Activated naive CD4-positive, alpha-beta T cell treated with anti-CD3 and anti-CD28 coated beads, Interleukin-2, amount 10 ng/mL, durations not matched to agents 7 days and 5 days (primary cell): ENCODE measurements around the gene NUDT1.
"Not testable (repeated sequence)": the region's sequence is repeated elsewhere in the genome, so short reads cannot be mapped to it uniquely, and the experiment has no call there.

Source experiments
- CTCF ChIA-PET: fragments of 350-600 bp; sonication (Branson Sonifier 250); formaldehyde crosslinking; loops from one replicate; lab custom pipeline; 2021; ENCODE audit warnings: antibody characterized with exemption; lab: Charles Lee
- DNase-seq: peaks from one replicate; pipeline ENCODE4 v3.0.0-alpha.2; 2020
- H3K27ac Mint-ChIP-seq: one replicate; pipeline ENCODE4 v1.8.0; 2021; ENCODE audit warnings: mild to moderate bottlenecking, moderate library complexity, mixed read lengths
- H3K27me3 Mint-ChIP-seq: one replicate; pipeline ENCODE4 v1.8.0; 2021; ENCODE audit warnings: mild to moderate bottlenecking, mixed read lengths
- H3K36me3 Mint-ChIP-seq: one replicate; pipeline ENCODE4 v1.8.0; 2021; ENCODE audit warnings: mixed read lengths
- H3K4me1 Mint-ChIP-seq: one replicate; pipeline ENCODE4 v1.8.0; 2021; ENCODE audit warnings: mixed read lengths
- H3K4me3 Mint-ChIP-seq: one replicate; pipeline ENCODE4 v1.8.0; 2021; ENCODE audit warnings: mild to moderate bottlenecking, moderate library complexity, mixed read lengths
- H3K9me3 Mint-ChIP-seq: one replicate; pipeline ENCODE4 v1.8.0; 2021; ENCODE audit warnings: mixed read lengths

Gene NUDT1

DNA sequence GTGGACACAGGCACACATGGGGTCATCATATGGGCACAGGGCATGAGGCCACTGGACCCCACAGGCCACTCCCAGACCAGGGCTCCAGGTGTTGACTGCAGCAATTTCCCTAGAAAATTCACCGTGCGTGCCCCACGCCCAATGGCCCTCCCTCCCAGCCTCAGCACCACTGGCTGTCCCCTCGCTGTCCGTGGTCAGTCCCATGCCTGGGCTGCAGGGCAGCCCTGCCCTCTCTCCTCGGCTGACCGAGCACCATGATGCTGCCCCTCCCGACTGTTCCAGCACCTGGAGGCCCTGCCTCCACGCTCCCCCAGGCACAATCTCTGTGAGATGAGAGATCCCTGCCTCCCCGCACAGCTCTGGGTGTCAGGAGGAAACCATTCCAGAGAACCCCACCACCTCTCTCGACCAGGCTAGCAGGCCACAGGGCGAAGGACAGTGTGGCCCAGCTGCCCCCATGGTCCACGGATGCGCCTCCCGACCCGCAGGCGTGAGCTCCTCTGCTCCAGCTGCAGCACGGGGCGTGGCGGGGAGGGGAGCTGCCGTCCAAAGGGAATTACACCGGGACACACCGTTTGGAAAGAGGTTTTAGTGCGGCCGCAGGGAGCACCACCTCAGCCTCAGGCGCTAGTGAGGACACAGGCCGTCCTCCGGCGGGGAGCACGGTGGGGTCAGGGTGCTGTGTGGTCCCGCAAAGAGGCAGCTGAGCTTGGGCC lies 12.6 kb downstream of the NUDT1 start:
- DNase-seq = no peak
- no peaks in the 10 kb centered on the region for H3K9me3 Mint-ChIP-seq
- peaks cover 14% of the 10 kb centered on the region for H3K36me3 Mint-ChIP-seq
- CTCF ChIA-PET = no interaction called here
- H3K27me3 Mint-ChIP-seq = no peaks in the 10 kb centered on the region
- no peak overlapping the region for H3K27ac Mint-ChIP-seq
- H3K4me3 Mint-ChIP-seq = no peak overlapping the region
- peaks cover 13% of the 10 kb centered on the region for H3K4me1 Mint-ChIP-seq

DNA sequence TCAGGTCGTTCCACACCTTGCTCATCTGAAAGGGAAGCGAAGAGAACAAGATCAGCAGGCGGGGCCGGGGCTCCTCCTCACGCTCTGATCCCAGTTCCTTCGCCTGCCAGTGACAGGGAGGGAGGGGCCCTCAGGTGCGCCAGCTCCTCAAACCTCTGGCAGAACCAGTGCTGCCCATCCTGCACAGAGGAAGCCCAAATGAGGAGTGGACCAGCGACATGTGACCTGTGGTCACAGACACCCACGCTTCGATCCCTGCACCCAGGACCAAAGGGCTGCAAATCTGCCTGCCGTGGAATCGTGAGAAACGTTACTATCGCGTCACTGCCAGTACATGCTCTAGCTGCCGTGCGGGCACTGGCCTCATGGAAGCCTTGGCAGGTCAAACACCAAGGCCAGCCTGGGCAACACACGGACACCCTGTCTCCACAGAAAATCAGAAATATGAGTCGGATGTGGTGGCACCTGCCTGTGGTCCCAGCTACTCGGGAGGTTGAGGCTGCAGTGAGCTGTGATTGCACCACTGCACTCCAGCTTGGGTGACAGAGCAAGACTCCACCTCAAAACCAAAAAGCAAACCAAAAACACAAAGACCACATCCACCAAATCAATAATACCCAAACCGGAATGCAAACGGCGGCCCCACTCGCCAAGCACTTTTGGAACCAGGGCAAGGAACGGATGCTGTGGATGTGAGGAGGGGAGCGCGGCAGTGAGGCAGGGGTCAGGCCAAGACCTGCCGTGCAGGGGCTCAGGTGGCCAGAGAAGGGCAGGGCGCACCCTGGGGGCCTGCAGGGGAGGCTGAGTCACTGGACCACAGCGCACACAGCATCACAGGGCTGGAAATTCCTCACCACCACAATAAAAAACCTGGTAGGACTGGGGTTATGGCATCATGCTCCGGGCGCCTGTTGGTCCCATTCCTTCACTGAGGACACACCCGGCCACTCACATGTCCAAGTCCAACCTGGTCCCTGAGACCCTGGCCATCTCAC lies 13.4 kb downstream of the NUDT1 start:
- no peak overlapping the region for H3K27ac Mint-ChIP-seq
- no peak overlapping the region for H3K4me3 Mint-ChIP-seq
- H3K9me3 Mint-ChIP-seq = no peaks in the 10 kb centered on the region
- DNase-seq = no peak
- H3K4me1 Mint-ChIP-seq = peaks cover 8% of the 10 kb centered on the region
- H3K36me3 Mint-ChIP-seq = peaks cover 10% of the 10 kb centered on the region
- CTCF ChIA-PET = no interaction called here
- no peaks in the 10 kb centered on the region for H3K27me3 Mint-ChIP-seq

DNA sequence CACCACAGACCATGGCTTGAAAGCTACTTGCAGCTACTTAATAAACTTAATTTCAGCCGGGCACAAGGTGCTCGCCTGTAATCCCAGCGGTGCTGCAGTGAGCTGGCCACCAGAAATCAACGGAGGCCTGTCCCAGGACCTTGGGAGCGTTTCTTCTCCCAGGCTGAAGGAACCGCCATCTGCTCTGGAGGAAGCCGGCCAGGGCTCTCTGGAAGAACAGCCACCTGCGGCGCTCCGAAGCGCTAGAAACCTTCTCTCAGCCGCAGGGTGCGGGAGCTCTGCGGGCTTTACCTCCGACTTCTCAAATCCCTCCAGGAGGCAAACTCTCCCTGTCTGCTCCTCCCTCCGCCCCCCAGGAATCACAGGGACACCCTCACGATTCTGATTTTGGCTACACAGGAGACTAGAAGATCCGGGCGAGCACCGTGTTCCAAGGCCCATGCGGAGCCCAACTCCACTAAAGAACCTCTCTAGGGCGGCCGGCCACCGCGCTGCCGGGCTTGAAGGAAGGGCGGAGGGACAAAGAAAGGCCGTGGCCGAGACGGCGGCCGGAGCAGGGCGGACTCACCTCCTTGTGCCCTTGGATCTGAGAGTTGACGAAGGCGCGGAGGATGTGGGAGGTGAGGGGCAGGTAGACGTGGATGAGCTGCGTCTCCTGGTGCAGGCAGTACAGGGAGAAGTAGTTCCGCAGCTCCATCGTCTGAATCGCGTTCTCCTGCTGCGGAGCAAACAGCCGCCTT lies 14.4 kb downstream of the NUDT1 start:
- DNase-seq = no peak
- Mint-ChIP-seq H3K9me3 (no peaks in the 10 kb centered on the region), H3K27ac (no peak overlapping the region), H3K27me3 (no peaks in the 10 kb centered on the region), H3K4me3 (no peak overlapping the region), H3K4me1 (peaks cover 6% of the 10 kb centered on the region), H3K36me3 (peaks cover 4% of the 10 kb centered on the region)
- CTCF ChIA-PET = no interaction called here

DNA sequence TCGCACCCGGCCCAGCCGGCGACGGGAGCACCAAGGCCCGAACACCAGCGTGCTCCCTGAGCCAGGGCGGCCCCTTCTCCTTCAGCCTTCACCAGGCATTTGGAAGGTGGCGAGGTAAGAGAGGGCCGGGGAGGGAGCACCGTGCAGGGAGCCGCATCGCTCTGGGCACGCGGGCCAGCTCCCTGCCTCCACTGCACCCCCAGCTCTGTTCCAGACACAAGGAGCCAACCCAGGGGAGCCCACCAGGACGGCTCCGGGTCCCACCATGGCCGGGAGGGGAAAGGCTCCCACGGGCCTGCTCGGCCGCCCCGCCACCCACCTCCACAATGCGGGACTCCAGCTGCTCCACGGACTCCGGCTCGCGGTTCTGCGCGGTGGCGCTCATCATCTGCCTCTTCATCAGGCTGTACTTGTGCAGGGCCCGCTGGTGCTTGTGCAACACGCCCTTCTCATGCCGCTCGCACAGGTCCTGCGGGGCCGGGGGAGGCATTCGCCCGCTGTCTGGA lies 15.1 kb downstream of the NUDT1 start:
- Mint-ChIP-seq H3K36me3 (peaks cover 3% of the 10 kb centered on the region), H3K27me3 (no peaks in the 10 kb centered on the region), H3K9me3 (no peaks in the 10 kb centered on the region), H3K27ac (no peak overlapping the region), H3K4me3 (no peak overlapping the region), H3K4me1 (peaks cover 10% of the 10 kb centered on the region)
- no peak for DNase-seq
- CTCF ChIA-PET = no interaction called here

DNA sequence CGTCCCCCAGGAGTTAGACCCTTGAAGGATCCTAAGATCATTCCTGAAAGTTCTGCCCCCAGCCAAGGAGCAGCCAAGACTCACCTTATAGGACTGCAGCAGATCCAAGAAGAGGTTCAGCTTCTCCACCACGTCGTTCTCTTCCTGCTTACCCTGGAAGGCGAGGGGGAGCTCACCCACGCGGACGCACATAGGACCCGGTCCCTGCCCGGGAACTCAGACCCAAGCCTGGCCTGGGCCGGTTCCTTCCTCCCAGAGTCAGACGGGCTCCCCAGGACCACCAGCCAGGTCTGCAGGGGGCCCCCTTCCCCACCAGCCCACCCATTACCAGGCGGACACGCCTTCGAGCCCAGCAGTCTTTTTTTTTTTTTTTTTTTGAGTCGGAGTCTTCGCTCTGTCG lies 15.6 kb downstream of the NUDT1 start:
- Mint-ChIP-seq H3K36me3 (peaks cover 3% of the 10 kb centered on the region), H3K9me3 (no peaks in the 10 kb centered on the region), H3K4me1 (peaks cover 10% of the 10 kb centered on the region), H3K4me3 (no peak overlapping the region), H3K27me3 (no peaks in the 10 kb centered on the region), H3K27ac (no peak overlapping the region)
- DNase-seq = no peak
- CTCF ChIA-PET = no interaction called here

DNA sequence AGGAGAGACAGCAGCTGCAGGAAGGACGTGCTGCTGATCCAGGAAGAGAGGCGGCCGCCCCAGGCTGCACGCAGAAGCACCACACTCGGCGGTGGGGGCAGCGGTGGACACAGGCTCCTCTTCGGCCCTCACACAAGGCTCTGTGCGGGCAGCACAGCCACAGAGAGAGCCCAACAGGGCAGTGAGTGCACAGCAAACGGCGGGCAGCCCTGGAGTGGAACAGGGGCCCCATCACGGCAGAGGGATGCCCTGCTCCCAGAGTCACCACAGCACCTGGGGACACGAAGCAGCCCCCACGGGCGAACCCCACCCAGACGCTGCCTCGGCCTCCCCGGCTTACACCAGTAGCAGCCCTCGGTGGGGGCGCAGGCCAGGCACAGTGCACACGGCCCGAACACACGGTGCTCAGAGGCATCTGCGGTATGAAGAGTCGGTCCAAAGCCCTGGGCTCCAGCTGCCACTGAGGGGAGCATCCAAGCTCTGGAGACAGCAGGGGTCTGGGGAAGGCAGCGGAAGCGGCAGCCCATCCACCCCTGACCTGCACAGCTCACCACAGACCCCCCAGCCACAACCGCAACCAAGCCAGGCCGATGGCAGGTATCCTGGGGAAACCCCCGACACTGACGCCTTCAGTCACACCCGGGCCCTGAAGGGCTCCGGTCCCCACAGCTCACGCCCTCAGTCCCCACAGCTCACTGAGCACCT lies 16.8 kb downstream of the NUDT1 start:
- Mint-ChIP-seq H3K36me3 (peaks cover 3% of the 10 kb centered on the region), H3K9me3 (no peaks in the 10 kb centered on the region), H3K27ac (no peak overlapping the region), H3K4me1 (peaks cover 8% of the 10 kb centered on the region), H3K27me3 (no peaks in the 10 kb centered on the region), H3K4me3 (no peak overlapping the region)
- DNase-seq = no peak
- CTCF ChIA-PET = interaction anchor here (1.3 kb wide), 1 partner anchor 10 kb away, joined by 8 read pairs; no protein-coding TSS in a partner anchor

DNA sequence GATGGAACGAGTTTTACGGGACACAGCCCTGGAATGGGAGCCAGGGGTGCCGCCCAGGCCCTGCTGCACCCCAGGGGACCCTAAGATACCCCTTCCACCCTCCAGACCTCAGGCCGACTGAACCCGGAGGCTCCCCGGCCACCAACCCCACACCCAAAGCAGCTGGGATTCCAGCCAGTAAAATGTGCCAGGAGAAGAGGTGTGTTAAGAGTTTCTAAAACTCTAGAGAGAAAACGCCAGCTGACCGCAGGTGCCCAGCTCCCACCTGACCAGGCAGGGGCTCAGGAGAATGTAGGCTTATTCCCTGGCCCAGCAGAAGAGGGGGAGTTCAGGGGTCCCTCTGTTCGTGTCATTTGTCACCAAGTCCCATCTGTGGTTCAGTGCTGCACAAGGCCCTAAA lies 17.5 kb downstream of the NUDT1 start:
- Mint-ChIP-seq H3K27ac (no peak overlapping the region), H3K36me3 (peaks cover 9% of the 10 kb centered on the region), H3K4me1 (peaks cover 8% of the 10 kb centered on the region), H3K27me3 (no peaks in the 10 kb centered on the region), H3K9me3 (no peaks in the 10 kb centered on the region), H3K4me3 (no peak overlapping the region)
- DNase-seq = no peak
- CTCF ChIA-PET = interaction anchor here (1.3 kb wide), 1 partner anchor 11 kb away, joined by 8 read pairs; no protein-coding TSS in a partner anchor

DNA sequence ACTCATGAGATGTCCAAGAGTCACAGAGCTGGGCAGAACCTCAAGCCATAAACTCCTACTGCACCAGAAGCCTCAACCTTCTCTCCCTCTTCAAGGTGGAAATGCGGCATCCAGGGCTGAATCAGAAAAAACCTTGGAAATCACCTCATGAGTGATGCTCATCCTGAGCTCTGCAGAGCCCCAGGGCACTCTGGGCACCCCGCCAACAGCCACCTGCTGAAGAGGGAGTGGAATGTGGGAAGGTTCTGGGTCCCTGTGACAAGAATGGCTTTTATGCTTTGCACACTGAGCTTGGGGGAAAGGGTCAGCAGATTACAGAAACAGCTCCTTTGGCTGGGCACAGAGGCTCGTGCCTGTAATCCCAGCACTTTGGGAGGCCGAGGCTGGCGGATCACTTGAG lies 18.8 kb downstream of the NUDT1 start:
- Mint-ChIP-seq H3K36me3 (peaks cover 10% of the 10 kb centered on the region), H3K27me3 (no peaks in the 10 kb centered on the region), H3K4me1 (peaks cover 8% of the 10 kb centered on the region), H3K4me3 (no peak overlapping the region), H3K9me3 (no peaks in the 10 kb centered on the region), H3K27ac (no peak overlapping the region)
- CTCF ChIA-PET = interaction anchor here (1.3 kb wide), 1 partner anchor 87 kb away, joined by 5 read pairs; no protein-coding TSS in a partner anchor
- DNase-seq = no peak

DNA sequence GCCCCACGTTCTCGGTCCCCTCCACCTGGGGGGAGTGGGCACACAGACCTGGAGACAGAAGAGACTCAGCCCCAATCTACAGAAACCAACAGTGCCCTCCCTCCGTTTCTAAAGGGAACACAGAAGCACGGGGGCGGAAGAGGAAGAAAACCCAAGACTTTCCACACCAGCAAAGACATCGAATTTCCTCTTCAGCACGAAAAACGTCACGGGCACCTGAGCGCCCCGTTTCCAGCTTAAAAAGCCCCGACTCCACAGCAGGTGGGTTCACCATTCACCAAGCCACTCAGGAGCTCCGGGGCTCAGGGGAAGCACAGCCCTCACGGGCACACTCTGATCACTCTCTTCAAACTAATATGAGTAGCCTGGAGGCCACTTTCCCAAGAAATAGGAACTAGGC lies 19.6 kb downstream of the NUDT1 start:
- Mint-ChIP-seq H3K4me3 (no peak overlapping the region), H3K36me3 (peaks cover 8% of the 10 kb centered on the region), H3K4me1 (peaks cover 8% of the 10 kb centered on the region), H3K27me3 (no peaks in the 10 kb centered on the region), H3K9me3 (no peaks in the 10 kb centered on the region), H3K27ac (peak overlapping the region; percentile 71)
- CTCF ChIA-PET = interaction anchor here (0.9 to 1.3 kb wide), 2 partner anchors 56 to 86 kb away, joined by 4 to 5 read pairs; no protein-coding TSS in a partner anchor
- peak; percentile 28 for DNase-seq

DNA sequence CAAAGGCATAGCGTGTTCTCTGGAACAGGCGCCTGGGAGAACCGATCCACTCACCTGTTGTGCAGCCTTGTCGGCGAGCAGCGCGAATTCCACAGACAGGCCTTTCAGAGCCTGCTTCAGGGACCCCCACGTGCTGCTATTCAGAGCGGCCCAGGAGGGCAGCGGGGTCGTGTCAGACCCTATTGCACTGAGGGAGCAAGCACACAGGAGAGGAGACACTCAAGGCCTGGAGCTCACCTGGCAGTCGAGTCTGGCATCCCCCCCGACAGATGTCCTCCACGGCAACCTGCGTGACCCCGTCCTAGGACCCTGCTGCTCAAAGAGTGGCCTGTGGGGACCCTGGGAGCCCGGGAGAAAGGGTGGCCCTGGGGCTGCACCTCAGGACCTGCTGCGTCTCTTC lies 21.1 kb downstream of the NUDT1 start:
- H3K4me1 Mint-ChIP-seq = peaks cover 8% of the 10 kb centered on the region
- no peaks in the 10 kb centered on the region for H3K27me3 Mint-ChIP-seq
- no peak for DNase-seq
- H3K4me3 Mint-ChIP-seq = no peak overlapping the region
- no peak overlapping the region for H3K27ac Mint-ChIP-seq
- CTCF ChIA-PET = no interaction called here
- peaks cover 8% of the 10 kb centered on the region for H3K36me3 Mint-ChIP-seq
- H3K9me3 Mint-ChIP-seq = no peaks in the 10 kb centered on the region

DNA sequence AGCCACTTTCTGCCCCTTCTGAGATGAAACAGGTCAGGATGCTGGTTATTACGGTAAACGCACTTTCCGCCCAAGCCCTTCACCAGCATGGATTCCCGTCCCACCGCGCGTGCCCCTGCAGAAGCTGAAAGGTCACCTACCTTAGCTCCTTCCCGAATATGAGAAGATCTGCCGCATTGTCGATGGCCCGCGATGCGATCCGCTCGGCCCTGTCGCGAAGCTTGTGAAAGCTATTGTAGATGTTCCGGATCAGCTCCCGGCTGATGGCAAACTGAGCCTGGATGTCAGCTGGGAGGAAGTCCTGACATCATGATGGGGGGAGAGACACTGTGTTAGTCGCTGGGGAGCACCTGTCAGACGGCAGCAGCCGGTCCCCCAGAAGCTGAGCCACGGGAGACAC lies 22.1 kb downstream of the NUDT1 start:
- Mint-ChIP-seq H3K4me3 (no peak overlapping the region), H3K9me3 (no peaks in the 10 kb centered on the region), H3K27ac (no peak overlapping the region), H3K36me3 (peaks cover 8% of the 10 kb centered on the region), H3K4me1 (peaks cover 8% of the 10 kb centered on the region), H3K27me3 (no peaks in the 10 kb centered on the region)
- DNase-seq = no peak
- CTCF ChIA-PET = no interaction called here

DNA sequence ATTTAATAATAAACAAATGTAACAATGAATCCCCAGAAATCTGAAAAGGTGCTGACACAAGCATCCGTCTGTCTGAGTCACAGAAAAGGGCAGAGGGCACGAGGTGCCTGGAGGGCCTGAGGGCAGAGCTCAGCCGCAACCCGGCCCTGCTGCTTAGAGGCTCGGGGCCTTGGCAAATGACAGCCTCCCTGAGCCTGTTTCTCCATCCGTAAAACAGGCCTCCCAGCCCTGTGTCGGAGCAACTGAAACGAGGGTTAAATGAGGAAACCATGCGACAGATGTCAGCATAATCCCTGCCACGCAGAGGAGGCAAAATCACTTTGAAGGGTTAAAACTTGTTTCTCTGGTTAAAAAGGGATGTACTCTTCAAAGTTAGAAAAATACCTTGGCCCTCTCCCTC lies 24.9 kb downstream of the NUDT1 start:
- CTCF ChIA-PET = no interaction called here
- Mint-ChIP-seq H3K36me3 (peaks cover 13% of the 10 kb centered on the region), H3K9me3 (no peaks in the 10 kb centered on the region), H3K27ac (no peak overlapping the region), H3K27me3 (no peaks in the 10 kb centered on the region), H3K4me3 (no peak overlapping the region), H3K4me1 (peaks cover 2% of the 10 kb centered on the region)
- DNase-seq = no peak

DNA sequence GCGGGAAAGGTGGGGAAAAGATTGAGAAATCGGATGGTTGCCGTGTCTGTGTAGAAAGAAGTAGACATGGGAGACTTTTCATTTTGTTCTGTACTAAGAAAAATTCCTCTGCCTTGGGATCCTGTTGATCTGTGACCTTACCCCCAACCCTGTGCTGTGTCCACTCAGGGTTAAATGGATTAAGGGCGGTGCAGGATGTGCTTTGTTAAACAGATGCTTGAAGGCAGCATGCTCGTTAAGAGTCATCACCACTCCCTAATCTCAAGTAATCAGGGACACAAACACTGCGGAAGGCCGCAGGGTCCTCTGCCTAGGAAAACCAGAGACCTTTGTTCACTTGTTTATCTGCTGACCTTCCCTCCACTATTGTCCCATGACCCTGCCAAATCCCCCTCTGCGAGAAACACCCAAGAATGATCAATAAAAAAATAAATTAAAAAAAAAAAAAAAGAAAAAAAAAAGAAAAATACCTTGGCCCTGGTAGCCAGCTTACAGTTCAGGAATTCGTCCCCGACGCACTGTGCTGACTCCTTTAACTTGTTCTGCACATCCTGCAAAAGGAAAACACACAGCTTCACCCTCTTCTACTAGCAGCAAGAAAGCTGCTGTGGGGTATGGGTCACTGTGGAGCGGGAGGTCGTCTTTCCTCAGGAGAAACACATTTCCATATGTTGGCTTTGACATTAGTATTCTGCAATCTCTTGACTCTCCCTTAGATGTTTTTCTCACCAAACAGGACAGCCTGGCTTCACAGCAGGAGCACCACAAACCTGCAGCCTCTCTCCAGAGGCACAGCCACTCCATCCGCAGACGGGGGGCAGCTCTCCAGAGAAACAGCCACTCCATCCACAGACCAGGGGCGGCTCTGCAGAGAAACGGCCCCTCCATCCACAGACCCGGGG lies 27.3 kb downstream of the NUDT1 start:
- H3K4me1 Mint-ChIP-seq, H3K36me3 Mint-ChIP-seq, CTCF ChIA-PET, H3K27me3 Mint-ChIP-seq, H3K4me3 Mint-ChIP-seq, DNase-seq, H3K27ac Mint-ChIP-seq, H3K9me3 Mint-ChIP-seq: not testable (repeated sequence)
